ENCODE measurements around the gene EGFL7.

The EGFL7 gene

DNA sequence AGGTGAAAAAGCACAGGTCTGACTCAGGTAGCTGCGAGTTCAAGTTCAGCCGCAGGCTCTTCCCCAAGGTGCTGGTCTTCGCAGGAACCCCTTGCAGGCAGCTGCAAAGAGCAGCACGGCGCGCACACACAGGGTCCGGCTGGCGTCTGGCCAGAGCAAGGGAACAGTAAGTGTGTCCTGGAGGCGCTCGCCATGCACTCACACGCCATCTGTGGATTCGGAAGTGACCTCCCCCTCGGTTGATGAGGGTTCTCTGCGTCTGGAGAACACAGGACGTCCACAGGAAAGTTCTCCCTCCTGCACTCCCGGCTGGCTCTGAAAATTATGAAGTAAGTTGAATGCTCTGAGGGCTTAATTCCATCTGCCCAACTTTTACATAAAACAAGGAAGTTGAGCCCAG lies 14.0 kb upstream of the EGFL7 start:
- no peak overlapping the region for H3K4me3 Mint-ChIP-seq
- no peak for ATAC-seq
- DNase-seq (ENCODE audit: low spot score in 2 of 2) = no peak
- no peaks in the 10 kb centered on the region for H3K4me1 Mint-ChIP-seq
- H3K27ac Mint-ChIP-seq = no peak overlapping the region
- H3K9me3 Mint-ChIP-seq = no peaks in the 10 kb centered on the region
- H3K36me3 Mint-ChIP-seq = no peaks in the 10 kb centered on the region

DNA sequence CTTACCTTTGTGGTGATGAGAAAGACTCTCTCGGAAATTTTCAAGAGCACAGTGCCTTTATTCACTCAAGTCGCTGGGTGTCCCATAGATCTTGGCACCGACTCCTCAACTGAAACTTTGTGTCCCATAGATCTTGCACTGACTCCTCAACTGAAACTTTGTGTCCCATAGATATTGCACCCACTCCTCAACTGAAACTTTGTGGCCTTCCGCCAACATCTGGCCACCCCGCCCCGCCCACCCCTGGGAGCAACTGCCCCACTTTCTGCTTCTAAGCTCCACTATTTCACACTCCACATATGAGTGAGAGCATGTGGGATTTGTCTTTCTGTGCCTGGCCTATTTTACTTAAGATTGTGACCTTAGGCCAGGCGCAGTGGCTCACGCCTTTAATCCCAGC lies 12.7 kb upstream of the EGFL7 start:
- ATAC-seq (no peak), DNase-seq (ENCODE audit: low spot score in 2 of 2) (no peak)
- H3K9me3 Mint-ChIP-seq = no peaks in the 10 kb centered on the region
- no peaks in the 10 kb centered on the region for H3K4me1 Mint-ChIP-seq
- no peak overlapping the region for H3K4me3 Mint-ChIP-seq
- no peak overlapping the region for H3K27ac Mint-ChIP-seq
- no peaks in the 10 kb centered on the region for H3K36me3 Mint-ChIP-seq

DNA sequence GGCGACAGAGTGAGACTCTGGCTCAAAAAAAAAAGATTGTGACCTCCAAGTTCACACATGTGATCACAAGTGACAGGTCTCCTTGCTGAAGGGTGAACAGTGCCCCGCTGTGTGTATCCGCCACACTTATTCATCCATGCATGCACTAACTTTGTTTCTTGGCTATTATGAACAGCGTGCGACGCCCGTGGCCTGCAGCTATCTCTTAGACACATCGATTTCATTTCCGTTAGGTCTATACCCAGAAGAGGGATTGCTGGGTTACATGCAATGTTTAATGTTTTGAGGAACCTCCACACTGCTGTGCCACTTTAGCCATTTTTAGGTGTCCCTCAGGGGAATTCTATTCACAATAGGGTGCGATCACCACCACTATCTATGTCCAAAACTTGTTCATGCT lies 12.1 kb upstream of the EGFL7 start:
- Mint-ChIP-seq H3K36me3 (no peaks in the 10 kb centered on the region), H3K4me1 (no peaks in the 10 kb centered on the region), H3K9me3 (no peaks in the 10 kb centered on the region), H3K4me3 (no peak overlapping the region), H3K27ac (no peak overlapping the region)
- ATAC-seq (no peak), DNase-seq (ENCODE audit: low spot score in 2 of 2) (no peak)

DNA sequence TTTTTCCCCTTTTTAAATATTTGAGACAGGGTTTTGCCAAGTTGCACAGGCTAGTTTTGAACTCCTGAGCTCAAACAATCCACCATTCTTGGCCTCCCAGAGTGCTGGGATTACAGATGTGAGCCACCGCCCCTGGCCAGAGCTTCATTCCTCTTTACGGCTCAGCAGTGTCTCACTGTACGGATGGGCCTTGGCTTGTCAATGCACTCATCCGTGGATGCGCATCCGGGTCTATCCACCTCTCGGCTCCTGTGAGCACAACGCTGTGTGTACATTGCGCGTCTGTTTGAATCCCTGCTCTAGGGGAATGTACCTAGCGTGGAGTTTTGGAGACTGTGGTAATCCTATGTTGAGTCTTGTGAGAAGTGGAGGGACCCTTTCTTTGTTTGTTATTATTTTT lies 10.9 kb upstream of the EGFL7 start:
- Mint-ChIP-seq H3K36me3 (no peaks in the 10 kb centered on the region), H3K27ac (no peak overlapping the region), H3K9me3 (no peaks in the 10 kb centered on the region), H3K4me1 (no peaks in the 10 kb centered on the region), H3K4me3 (no peak overlapping the region)
- DNase-seq (ENCODE audit: low spot score in 2 of 2) = no peak
- ATAC-seq = no peak

DNA sequence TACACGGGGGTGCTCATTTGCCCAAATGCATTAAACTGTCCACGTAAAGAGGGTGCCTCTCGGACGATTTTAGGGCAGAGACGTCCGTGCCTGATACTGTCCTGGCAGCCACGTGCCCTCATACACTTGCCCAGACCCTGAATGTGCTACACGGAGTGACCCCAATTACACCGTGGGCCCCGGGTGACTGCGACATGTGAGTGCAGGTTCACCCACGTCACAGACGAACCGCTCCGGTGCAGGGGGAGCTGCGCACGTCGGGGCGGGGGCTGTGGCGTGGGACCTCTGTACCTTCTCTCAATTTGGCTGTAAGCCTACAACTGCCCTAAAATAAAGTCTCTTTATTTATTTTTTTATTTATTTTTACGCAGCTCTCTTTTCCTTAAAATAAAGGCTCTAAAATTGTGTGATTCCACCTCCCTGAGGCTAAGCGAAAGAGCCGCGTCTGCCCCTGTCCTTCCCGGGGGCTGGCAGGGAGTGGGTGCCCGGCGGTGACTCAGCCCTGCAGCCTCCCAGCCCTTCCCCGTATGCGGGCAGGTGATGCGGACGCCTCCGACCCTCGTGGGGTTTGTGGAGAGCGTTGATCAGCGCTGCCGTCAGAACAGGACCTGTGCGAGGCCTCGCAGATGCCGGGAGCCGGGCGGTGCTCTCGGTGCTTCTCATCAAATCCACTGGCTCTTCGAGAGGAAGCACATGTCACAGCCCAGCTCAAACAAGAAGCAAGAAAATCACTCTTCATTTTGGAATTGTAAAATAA lies 9.2 kb upstream of the EGFL7 start:
- Mint-ChIP-seq H3K4me3 (no peak overlapping the region), H3K9me3 (no peaks in the 10 kb centered on the region), H3K36me3 (no peaks in the 10 kb centered on the region), H3K4me1 (no peaks in the 10 kb centered on the region), H3K27ac (no peak overlapping the region)
- ATAC-seq (no peak), DNase-seq (ENCODE audit: low spot score in 2 of 2) (no peak)

DNA sequence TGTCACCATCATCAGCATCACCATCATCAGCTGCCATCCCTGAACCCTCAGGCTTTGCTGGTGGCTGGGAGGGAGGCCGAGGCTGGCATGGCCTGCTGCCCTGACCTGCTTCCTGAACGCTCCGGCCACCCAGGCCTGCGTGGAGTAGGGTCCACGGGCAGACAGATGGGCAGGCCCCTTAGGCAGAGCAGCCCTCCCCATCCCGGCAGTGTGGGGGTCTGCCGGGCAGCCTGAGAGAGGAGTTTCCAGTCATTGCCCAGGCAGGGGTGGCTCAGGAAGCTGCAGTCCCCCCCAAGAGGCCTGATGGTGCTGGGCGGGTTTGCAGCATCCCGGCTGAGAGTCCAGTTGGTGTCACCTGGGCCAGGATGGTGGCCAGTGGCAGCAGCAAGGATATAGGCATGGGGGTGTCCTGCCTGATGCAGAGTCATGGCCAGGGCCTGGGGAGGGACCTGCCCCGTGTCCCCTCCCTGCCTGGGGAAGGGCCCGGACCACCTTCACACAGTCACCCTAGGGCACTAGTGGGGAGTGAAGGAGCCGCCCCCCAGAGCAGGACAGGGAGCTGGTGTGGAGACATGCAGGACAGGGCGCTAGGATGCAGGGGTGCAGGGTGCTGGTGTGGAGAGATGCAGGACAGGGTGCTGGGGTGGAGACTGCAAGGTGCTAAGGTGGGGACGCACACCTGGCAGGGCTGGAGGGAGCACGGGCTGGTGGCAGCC lies 7.7 kb upstream of the EGFL7 start:
- no peak overlapping the region for H3K4me3 Mint-ChIP-seq
- DNase-seq (ENCODE audit: low spot score in 2 of 2) = no peak
- H3K27ac Mint-ChIP-seq = no peak overlapping the region
- H3K9me3 Mint-ChIP-seq = no peaks in the 10 kb centered on the region
- no peaks in the 10 kb centered on the region for H3K4me1 Mint-ChIP-seq
- no peaks in the 10 kb centered on the region for H3K36me3 Mint-ChIP-seq
- ATAC-seq = no peak

DNA sequence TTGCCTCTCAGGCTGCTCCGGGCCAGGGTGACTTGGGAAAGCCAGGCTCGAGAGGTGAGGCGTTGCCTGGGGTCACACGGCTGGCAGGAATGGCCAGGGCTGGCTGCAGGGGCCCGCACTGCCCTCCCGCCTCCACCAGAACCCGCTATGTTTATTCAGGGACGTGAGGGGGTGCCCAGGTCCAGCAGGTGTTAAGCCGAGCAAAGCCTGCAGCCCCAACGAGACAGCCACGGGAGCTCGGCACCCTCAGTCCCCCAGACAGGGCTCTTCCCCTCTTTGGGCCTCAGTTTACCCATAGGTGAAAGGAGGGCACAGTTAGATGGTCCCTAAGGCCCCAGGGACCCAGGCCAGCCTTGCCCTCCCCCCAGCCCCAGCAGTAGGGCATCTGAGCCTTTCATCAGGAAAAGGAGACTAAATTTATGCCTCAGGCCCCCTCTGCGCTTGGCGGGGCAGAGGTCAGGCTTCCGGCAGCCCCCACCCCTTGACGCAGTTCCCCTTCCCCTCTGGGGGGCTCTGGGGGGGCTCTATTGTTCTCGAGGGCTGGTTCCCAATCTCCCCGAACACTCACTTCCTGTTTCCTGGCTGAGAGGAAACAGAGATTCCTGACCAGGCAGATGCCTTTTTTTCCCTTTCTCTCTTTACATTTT lies 7.1 kb upstream of the EGFL7 start:
- Mint-ChIP-seq H3K27ac (no peak overlapping the region), H3K36me3 (no peaks in the 10 kb centered on the region), H3K9me3 (no peaks in the 10 kb centered on the region), H3K4me1 (no peaks in the 10 kb centered on the region), H3K4me3 (no peak overlapping the region)
- DNase-seq (ENCODE audit: low spot score in 2 of 2) (no peak), ATAC-seq (no peak)

DNA sequence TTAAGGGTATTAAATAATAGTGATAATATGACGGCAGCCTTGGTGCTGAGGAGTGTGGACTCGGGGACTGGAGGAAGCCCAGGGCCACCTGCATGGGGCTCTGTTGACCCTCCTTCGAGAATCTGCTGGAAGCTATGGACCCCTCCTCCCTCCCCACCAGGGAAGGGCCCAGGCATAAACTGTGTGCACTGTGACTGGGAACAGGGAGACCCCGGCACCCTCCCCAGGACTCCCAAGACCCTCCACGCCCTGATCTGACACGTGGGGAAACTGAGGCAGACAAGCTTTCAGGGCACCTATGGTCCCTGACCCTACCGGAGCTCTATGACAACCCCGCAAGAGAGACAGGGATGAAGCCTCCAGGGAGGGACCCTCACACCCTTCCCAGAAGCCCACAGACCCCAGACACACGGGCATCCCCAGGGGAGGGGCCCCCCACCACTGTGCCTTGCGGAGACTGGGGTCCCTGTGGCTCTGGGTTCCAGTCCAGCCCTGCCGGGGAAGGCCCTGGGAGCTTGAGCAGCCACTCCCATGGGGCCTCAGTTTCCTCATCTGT lies 6.5 kb upstream of the EGFL7 start:
- DNase-seq (ENCODE audit: low spot score in 2 of 2) (no peak), ATAC-seq (no peak)
- H3K36me3 Mint-ChIP-seq = no peaks in the 10 kb centered on the region
- H3K9me3 Mint-ChIP-seq = no peaks in the 10 kb centered on the region
- H3K27ac Mint-ChIP-seq = no peak overlapping the region
- H3K4me3 Mint-ChIP-seq = no peak overlapping the region
- no peaks in the 10 kb centered on the region for H3K4me1 Mint-ChIP-seq

DNA sequence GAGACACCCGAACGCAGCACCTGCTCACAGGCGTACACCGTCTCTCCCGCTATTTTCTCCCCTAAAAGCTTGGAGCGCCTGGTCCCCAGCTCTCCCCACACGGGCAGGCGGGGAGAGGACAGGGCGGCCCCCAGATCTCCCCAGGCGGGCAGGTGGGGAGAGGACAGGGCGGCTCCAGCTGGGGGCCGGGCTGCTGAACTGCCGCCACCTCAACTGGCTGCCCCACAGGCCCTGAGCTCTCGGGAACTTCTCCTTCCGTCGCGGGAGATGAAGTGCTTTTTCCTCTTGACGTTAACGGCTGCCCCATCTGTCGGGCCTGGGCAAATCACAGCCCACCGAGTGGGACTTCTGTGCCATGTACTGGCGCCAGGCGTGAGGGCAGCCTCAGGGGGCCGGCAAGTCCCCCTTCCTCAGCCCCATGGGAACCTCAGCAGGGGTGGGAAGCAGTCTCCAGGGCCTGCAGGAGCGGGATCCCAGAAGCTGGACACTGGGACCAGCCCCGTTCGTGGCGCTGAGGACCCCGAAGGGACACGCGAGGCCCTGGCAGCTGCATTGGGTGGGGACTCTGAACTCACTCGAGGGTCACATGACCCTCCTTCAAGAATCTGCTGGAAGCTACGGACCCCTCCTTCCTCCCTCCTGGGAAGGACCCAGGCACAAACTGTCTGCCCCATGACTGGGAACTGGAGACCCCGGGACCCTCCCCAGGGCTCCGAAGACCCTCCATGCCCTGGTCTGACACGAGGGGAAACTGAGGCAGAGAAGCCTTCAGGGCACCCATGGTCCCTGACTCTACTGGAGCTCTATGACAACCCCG lies 5.7 kb upstream of the EGFL7 start:
- no peak for DNase-seq (ENCODE audit: low spot score in 2 of 2)
- Mint-ChIP-seq H3K36me3 (no peaks in the 10 kb centered on the region), H3K4me3 (no peak overlapping the region), H3K9me3 (no peaks in the 10 kb centered on the region), H3K27ac (no peak overlapping the region), H3K4me1 (no peaks in the 10 kb centered on the region)
- no peak for ATAC-seq

DNA sequence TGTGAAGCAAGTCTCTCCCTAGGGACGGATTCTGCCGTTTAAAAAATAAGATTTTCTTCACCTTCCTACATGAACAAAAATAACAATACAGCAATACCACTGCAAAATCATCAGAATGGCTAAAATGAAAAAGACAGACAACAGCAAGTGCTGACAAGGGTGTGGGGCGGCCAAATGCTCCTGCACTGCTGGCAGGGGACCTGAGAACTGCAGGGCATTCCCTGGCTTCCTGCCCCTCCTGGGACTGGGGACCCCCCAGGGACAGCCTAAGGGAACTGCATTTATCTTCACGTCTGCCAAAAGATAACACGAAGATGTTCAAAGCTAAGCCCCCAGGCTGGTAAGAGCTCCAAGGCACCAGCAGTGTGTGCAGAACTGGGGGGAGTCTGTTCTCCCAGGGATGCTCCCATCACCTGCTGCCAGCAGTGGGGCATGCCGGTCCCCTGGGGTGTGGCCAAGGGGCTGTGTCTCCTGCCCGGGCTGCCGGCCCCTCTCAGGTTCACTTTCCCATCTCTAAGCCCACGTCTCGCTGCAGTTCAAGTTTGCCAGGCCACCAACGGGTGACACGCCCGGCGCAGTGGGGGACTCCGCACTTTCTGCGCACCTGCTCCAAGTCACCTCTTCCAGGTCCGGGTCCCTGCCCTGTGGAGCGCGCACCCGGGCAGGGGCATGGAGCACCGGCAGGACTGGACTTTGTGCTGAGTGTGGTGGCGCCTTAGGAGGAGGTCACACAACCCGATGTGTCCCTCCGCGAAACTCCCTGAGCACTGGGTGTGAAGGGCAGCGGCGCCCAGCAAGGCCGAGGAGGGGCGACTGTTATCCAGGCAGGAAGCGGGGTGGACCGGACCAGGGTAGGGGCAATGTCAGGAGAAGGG lies 4.5 kb upstream of the EGFL7 start:
- Mint-ChIP-seq H3K4me3 (no peak overlapping the region), H3K27ac (peak overlapping the region; percentile 43), H3K9me3 (no peaks in the 10 kb centered on the region), H3K4me1 (no peaks in the 10 kb centered on the region), H3K36me3 (no peaks in the 10 kb centered on the region)
- ATAC-seq (no peak), DNase-seq (ENCODE audit: low spot score in 2 of 2) (no peak)

DNA sequence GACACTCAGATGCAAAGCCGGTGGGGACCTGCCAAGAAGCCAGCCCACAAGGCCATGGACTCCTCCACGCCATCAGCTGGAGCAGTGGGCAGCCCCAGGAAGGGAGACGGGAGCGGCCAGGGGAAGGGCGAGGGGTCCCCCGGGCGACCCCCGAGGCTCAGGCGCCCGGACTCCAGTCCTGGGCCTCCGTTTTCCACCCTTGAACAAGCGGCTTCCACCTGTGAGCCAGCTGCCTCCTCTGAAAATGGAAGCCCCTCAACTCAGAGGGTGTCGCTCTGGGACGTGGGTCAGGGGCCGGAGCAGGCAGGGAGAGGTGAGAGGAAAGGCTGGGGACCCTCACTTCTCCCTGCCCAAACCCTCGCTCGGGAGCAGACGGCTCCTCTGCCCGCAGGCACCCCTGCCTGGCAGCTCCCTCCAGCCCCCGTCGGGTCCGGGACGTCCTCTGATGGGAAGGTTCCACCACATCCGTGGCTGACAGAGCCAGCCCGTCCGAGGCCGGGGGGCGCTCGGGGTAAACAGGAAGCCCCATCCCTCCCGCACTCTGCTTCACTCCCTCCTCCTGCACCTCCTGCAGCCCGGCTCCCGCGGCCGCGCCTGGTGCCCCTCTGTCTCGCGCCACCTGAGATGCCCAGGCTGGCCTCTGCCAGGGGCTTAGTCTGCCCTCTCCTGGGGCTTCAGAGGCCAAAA lies 3.7 kb upstream of the EGFL7 start:
- Mint-ChIP-seq H3K4me1 (no peaks in the 10 kb centered on the region), H3K27ac (no peak overlapping the region), H3K36me3 (no peaks in the 10 kb centered on the region), H3K9me3 (no peaks in the 10 kb centered on the region), H3K4me3 (no peak overlapping the region)
- ATAC-seq (no peak), DNase-seq (ENCODE audit: low spot score in 2 of 2) (no peak)

DNA sequence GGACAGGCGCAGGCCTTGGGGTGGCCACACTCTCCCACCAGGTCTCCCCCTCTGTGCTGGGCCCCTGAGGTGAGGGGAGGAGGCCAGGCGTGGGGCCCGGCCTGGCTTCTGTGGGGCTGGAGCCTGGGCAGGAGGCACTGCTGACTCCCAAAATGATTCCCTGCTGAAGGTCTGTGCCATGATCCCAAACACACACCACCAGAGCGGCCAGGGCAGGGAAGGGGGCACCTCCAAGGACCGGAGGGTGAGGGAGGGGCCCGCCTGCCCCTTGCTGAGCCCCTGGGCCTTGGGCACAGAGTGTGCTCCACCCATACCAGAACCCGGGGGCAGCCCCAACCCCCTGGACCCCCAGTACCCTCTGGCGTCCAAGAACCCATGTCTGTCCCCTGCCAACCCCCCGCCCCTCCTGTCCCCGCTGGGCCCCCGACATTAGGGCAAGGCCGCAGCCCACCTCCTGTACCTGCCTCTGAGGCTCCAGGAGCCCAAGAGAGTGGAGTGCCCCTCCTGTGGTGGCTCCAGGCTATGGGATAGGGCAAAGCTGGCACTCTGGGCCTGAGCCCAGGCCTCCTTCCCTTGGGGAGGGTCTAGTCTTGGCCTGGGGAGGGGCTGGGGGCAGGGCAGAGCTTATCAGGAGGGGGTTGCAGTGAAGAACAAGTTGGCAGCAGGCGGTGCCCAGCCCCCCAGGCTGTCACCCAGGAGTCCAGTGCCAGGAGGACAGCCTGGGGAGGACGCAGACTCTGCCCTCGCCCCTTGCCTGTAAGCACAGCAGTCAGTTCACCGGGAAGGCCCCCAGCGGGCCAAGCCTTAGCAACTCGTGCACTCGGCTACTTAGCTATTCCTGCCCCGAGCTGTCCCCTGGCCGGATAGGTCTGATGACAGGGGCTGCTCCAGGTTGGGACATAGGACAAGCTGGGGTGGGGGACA lies 2.6 kb upstream of the EGFL7 start:
- Mint-ChIP-seq H3K4me1 (peaks cover 4% of the 10 kb centered on the region), H3K27ac (no peak overlapping the region), H3K4me3 (no peak overlapping the region), H3K9me3 (no peaks in the 10 kb centered on the region), H3K36me3 (no peaks in the 10 kb centered on the region)
- ATAC-seq (no peak), DNase-seq (ENCODE audit: low spot score in 2 of 2) (no peak)

DNA sequence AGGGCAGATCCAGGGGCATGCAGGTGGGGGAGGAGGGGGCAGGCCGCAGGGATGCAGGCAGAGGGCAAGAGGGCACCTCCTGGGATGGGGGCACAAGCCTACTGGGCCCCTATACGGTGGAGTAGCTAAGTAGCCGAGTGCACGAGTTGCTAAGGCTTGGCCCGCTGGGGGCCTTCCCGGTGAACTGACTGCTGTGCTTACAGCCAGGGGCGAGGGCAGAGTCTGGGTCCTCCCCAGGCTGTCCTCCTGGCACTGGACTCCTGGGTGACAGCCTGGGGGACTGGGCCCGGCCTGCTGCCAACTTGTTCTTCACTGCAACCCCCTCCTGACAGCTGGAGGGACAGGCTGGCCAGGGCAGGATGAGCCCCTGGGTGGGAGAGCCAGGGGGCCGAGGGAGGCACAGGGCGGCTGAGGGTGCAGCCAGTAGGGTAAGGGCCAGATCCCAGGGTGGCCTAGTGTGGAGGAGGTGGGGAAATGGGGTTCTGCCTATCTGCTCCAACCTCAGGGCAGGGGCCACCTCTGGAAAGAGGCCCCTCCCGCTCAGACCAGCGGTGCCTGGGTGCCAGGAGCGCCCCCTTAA lies 1.7 kb upstream of the EGFL7 start:
- ATAC-seq (no peak), DNase-seq (ENCODE audit: low spot score in 2 of 2) (no peak)
- H3K4me3 Mint-ChIP-seq = no peak overlapping the region
- H3K27ac Mint-ChIP-seq = no peak overlapping the region
- peaks cover 7% of the 10 kb centered on the region for H3K4me1 Mint-ChIP-seq
- H3K9me3 Mint-ChIP-seq = no peaks in the 10 kb centered on the region
- no peaks in the 10 kb centered on the region for H3K36me3 Mint-ChIP-seq

Data from stimulated activated effector memory CD8-positive, alpha-beta T cell treated with anti-CD3 and anti-CD28 coated beads, Interleukin-12 subunit alpha, Interleukin-12 subunit beta, amount 100 ng/mL, for 72 hours (primary cell).